Prostate gland (tissue), 2 donors: ENCODE measurements around the gene WDR83. TPM values are rescaled to one million over a fixed set of nuclear protein-coding genes. Genes with fewer than 3 reads are reported as not detected.
A peak's percentile ranks its signal among the peaks of the same experiment; 100 is the strongest.

Experiments used
- DNase-seq: peaks from one replicate; pipeline ENCODE4 v3.0.0-alpha.2; 2019; ENCODE audit warnings: low spot score
- H3K27ac ChIP-seq, 2 donors: fragments of 200-600 bp; sonication (generic); 2 replicates each; pipeline ENCODE4 v1.5.1; 2017 to 2019
- H3K27me3 ChIP-seq: fragments of 200-600 bp; sonication (generic); replicated peaks from 2 replicates; pipeline ENCODE4 v1.5.1; 2019; ENCODE audit not compliant: insufficient read depth
- H3K36me3 ChIP-seq, 2 donors: fragments of 200-600 bp; sonication (generic); 1 replicate in 1 of 2; 2 replicates in 1 of 2; pipeline versions ENCODE4 v1.5.1 to v1.8.1; 2017 to 2019
- H3K4me1 ChIP-seq: fragments of 200-600 bp; sonication (generic); replicated peaks from 2 replicates; pipeline ENCODE4 v1.5.1; 2019
- H3K4me3 ChIP-seq, 2 donors: fragments of 200-600 bp; sonication (generic); 2 replicates each; pipeline ENCODE4 v1.5.1; 2017 to 2019
- H3K9me3 ChIP-seq: fragments of 200-600 bp; sonication (generic); 2 replicates; pipeline ENCODE4 v1.5.1; 2017
- CTCF ChIP-seq, 4 experiments: fragments of 200-600 bp in 2 of 4; fragments of 450-650 bp in 2 of 4; sonication (generic) in 2 of 4; IDR thresholded peaks; 1 replicate in 3 of 4; 2 replicates in 1 of 4; pipeline ENCODE4 v1.5.1; 2016 to 2019; ENCODE audit warnings: antibody characterized with exemption in 4 of 4, mild to moderate bottlenecking in 2 of 4, moderate library complexity in 2 of 4
- POLR2A ChIP-seq: fragments of 450-650 bp; IDR thresholded peaks from one replicate; pipeline ENCODE4 v1.6.1; 2016; ENCODE audit warnings: antibody characterized with exemption, mild to moderate bottlenecking
- POLR2AphosphoS5 ChIP-seq: sonication (generic); formaldehyde crosslinking; IDR thresholded peaks from one replicate; pipeline ENCODE4 v1.6.1; 2017; ENCODE audit warnings: antibody characterized with exemption
- WGBS: methylation state at CpG from one replicate; pipeline ENCODE4 v1.1.5; 2018; 5-methylcytosine and 5-hydroxymethylcytosine counted together
- intact Hi-C: fragments of 100-400 bp; cut with DNase I; formaldehyde crosslinking; loops from one replicate; pipeline ENCODE4 v1.14.2; 2022
- total RNA-seq, 2 donors: library from RNA; depleted of rRNA; stranded (reverse); fragments of >200 nt; gene quantifications; one replicate each; pipeline ENCODE4 v1.1.0, GENCODE V29; 2016

The WDR83 gene
- total RNA-seq, 2 donors from 2014 or later = 14.9 to 16.2 TPM

- DNase-seq = no peak
- Histone ChIP-seq H3K36me3 (peaks cover 9 to 42% of the 10 kb centered on the region in 2 donors), H3K9me3 (no peaks in the 10 kb centered on the region), H3K4me1 (peaks cover 5% of the 10 kb centered on the region), H3K4me3 (no peak overlapping the region), H3K27me3 (no peaks in the 10 kb centered on the region), H3K27ac (no peak overlapping the region)
- 98% methylated on average over 3 of the region's 3 CpGs for WGBS
- TF ChIP-seq POLR2A (no peak), CTCF (IDR thresholded peaks at IDR 0.05) (no peak), POLR2AphosphoS5 (no peak)
- intact Hi-C loops = no loop called here
Observed at GRCh38 chr19:12715929-12716328, 49.3 kb downstream of the WDR83 start.

DNA sequence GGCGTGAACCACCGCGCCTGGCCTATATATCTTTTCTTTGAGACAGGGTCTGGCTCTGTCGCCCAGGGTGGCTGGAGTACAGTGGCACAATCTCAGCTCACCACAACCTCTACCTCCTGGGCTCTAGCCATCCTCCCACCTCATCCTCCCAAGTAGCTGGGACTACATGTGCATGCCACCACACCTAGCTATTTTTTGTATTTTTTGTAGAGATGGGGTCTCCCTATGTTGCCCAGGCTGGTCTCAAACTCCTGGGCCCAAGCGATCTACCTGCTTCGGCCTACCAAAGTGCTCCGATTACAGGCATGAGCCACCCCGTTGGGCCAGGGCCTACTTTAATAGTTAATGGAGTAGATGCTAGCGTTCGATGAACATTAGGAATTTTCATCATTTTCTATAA lies 53.7 kb downstream of the WDR83 start:
- Histone ChIP-seq H3K27ac (peak overlapping the region; percentile 87 to 95), H3K36me3 (peaks cover under 1 to 20% of the 10 kb centered on the region in 2 donors), H3K4me3 (peak overlapping the region in 1 of 2 donors; percentile 83), H3K4me1 (peaks cover 11% of the 10 kb centered on the region), H3K9me3 (no peaks in the 10 kb centered on the region), H3K27me3 (no peaks in the 10 kb centered on the region)
- intact Hi-C loops = loop anchor here (10.0 kb wide), 1 partner anchor 75 kb away; the partner anchor contains the start of gene JUNB
- WGBS = 77% methylated on average over 10 of the region's 10 CpGs
- TF ChIP-seq POLR2A = no peak
- no peak for TF ChIP-seq CTCF (IDR thresholded peaks at IDR 0.05)
- TF ChIP-seq POLR2AphosphoS5 = no peak
- no peak for DNase-seq

- Histone ChIP-seq H3K4me3 (peak overlapping the region; percentile 75 to 83), H3K4me1 (peaks cover 11% of the 10 kb centered on the region), H3K27ac (peak overlapping the region; percentile 87 to 95), H3K9me3 (no peaks in the 10 kb centered on the region), H3K27me3 (no peaks in the 10 kb centered on the region), H3K36me3 (peaks cover 0 to 12% of the 10 kb centered on the region in 2 donors)
- TF ChIP-seq POLR2A = peak; percentile 5
- TF ChIP-seq POLR2AphosphoS5 = no peak
- WGBS = under 1% methylated on average over 25 of the region's 59 CpGs
- DNase-seq = no peak
- intact Hi-C loops = loop anchor here (10.0 kb wide), 1 partner anchor 74 kb away; the partner anchor contains the start of gene JUNB
Observed at GRCh38 chr19:12720851-12721655, 54.4 kb downstream of the WDR83 start.

DNA sequence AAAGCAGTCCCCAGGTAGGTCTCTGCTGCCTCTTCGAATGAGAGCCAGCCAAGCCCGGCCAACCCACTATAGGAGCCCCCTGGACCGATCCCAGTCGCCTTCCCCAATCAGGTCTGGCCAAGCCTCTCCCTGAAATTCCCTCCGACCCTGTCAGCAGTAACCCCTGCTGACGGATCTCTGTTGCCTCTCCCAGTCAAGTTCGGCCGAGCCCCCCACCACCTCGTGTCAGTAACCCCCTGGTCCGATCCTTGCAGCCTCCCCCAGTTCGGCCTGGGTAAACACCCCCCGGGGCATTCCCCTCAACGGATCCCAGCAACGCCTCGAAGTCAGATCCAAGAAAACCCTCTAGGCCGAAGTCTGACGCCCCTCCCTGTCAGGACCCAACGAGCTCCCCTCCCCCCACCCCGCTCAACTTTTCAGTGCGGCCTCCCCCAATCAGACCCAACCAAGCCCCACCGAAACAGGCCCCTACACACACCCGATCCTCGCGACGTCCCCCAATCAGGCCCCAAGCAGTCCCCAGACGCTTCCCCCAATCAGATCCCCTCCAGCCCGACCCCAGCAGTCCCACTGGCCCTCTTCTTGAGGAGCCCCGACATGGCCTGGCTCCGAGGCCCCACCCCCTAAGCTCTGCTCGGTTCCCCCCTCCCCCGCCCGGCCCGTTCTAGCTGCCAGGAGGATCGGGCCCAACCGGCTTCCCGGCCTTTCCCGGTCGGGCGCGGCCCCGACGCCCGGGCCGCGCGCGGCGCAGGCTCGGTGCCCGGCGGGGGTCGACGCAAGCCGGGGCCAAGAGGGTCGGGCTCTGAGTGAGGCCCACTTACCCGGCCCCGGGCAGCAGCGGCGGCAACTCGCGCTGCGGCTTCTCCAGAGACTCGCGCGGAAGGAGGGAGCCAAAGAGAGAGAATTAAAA lies 55.3 kb downstream of the WDR83 start:
- Histone ChIP-seq H3K27ac (peak overlapping the region; percentile 87 to 95), H3K4me1 (peaks cover 11% of the 10 kb centered on the region), H3K9me3 (no peaks in the 10 kb centered on the region), H3K36me3 (peaks cover 0 to 6% of the 10 kb centered on the region in 2 donors), H3K4me3 (peak overlapping the region; percentile 75 to 83), H3K27me3 (no peaks in the 10 kb centered on the region)
- under 1% methylated on average over 41 of the region's 65 CpGs for WGBS
- intact Hi-C loops = loop anchor here (10.0 kb wide), 1 partner anchor 73 kb away; the partner anchor contains the start of gene JUNB
- peak; percentile 60 for DNase-seq
- TF ChIP-seq POLR2A (peak; percentile 4), POLR2AphosphoS5 (no peak)

DNA sequence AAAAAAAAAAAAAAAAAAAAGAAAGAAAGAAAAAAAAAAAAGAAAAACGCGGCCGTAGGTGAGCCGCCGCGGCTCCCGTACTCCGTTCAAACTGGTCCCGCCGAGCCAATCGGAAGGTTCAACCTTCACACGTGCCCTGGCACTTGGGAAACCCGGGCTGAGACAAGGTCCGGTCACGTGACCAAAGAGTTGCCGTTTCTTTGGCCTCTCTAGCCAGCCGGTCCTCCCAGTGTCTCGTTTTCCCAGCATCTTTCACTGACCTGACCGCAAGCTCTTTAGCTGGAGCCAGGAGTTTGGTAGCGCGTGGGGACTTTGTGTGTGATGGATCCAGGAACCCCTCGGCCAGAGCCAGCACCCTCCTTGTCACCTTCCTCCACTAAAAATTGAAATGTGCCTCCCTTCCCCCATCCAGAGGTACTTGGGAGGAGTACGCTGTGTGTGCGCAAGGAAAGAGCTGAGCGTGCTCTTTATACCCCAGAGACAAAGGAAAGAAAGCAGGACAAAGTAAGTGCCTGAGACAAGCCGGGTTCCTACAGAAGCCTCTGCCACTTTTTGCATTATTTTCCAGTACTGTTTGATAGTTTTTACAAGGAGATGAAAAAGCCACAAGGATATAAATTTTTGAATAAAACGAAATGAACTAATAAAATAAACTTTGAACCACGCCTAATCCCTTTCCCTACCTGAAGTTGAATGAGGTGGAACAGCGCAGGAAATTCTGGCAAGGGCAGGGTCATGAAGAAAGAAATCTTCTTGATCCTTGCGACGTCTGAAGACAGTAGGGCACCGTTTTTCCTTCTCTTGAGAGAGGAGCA lies 56.2 kb downstream of the WDR83 start:
- Histone ChIP-seq H3K4me3 (peak overlapping the region; percentile 75 to 83), H3K27me3 (no peaks in the 10 kb centered on the region), H3K9me3 (no peaks in the 10 kb centered on the region), H3K27ac (peak overlapping the region; percentile 87 to 95), H3K36me3 (peaks cover 0 to 6% of the 10 kb centered on the region in 2 donors), H3K4me1 (peaks cover 11% of the 10 kb centered on the region)
- DNase-seq = peak; percentile 99
- intact Hi-C loops = loop anchor here (10.0 kb wide), 1 partner anchor 72 kb away; the partner anchor contains the start of gene JUNB
- WGBS = under 1% methylated on average over 32 of the region's 32 CpGs
- peak in 1 of 4 experiments; percentile 14 for TF ChIP-seq CTCF (IDR thresholded peaks at IDR 0.05)
- peak; percentile 95 for TF ChIP-seq POLR2AphosphoS5
- no peak for TF ChIP-seq POLR2A
